Measurements from ENCODE around the gene RBM23.
"Not testable (repeated sequence)": the region's sequence is repeated elsewhere in the genome, so short reads cannot be mapped to it uniquely, and the experiment has no call there.

The RBM23 gene

GRCh38 chr14:22864979-22865378 lies 54.0 kb downstream of the RBM23 start:
- DNase-seq (ENCODE audit: low spot score): no peak

GRCh38 chr14:22861651-22862050 lies 57.3 kb downstream of the RBM23 start:
- no peak for DNase-seq (ENCODE audit: low spot score)

GRCh38 chr14:22860377-22860776 lies 58.6 kb downstream of the RBM23 start:
- not testable (repeated sequence) for DNase-seq (ENCODE audit: low spot score)

- DNase-seq (ENCODE audit: low spot score): no peak
These were observed 62.5 kb downstream of the RBM23 start for GRCh38 chr14:22856428-22856827.

GRCh38 chr14:22854963-22855724 lies 63.8 kb downstream of the RBM23 start:
- DNase-seq (ENCODE audit: low spot score): no peak

GRCh38 chr14:22854296-22854695 lies 64.7 kb downstream of the RBM23 start:
- not testable (repeated sequence) for DNase-seq (ENCODE audit: low spot score)

- DNase-seq (ENCODE audit: low spot score): peak; percentile 72
These were observed 65.8 kb downstream of the RBM23 start for GRCh38 chr14:22852940-22853767.

- no peak for DNase-seq (ENCODE audit: low spot score)
These were observed 66.4 kb downstream of the RBM23 start for GRCh38 chr14:22852599-22852939.

- not testable (repeated sequence) for DNase-seq (ENCODE audit: low spot score)
These were observed 66.8 kb downstream of the RBM23 start for GRCh38 chr14:22852178-22852577.

GRCh38 chr14:22850944-22851764 lies 67.8 kb downstream of the RBM23 start:
- DNase-seq (ENCODE audit: low spot score): peak; percentile 86

- DNase-seq (ENCODE audit: low spot score): peak; percentile 43
These were observed 69.6 kb downstream of the RBM23 start for GRCh38 chr14:22849212-22849819.

GRCh38 chr14:22848351-22849164 lies 70.4 kb downstream of the RBM23 start:
- DNase-seq (ENCODE audit: low spot score): peak; percentile 58

- peak; percentile 33 for DNase-seq (ENCODE audit: low spot score)
These were observed 71.1 kb downstream of the RBM23 start for GRCh38 chr14:22847661-22848341.

GRCh38 chr14:22846811-22847307 lies 72.1 kb downstream of the RBM23 start:
- no peak for DNase-seq (ENCODE audit: low spot score)

GRCh38 chr14:22845821-22846625 lies 72.9 kb downstream of the RBM23 start:
- no peak for DNase-seq (ENCODE audit: low spot score)

- no peak for DNase-seq (ENCODE audit: low spot score)
These were observed 73.9 kb downstream of the RBM23 start for GRCh38 chr14:22845103-22845394.

GRCh38 chr14:22844221-22845102 lies 74.5 kb downstream of the RBM23 start:
- DNase-seq (ENCODE audit: low spot score): no peak
